ENCODE measurements around the gene E2F8.

Gene E2F8

GRCh38 chr11:19253153-19253745 is 12.5 kb upstream of the E2F8 start:
- DNase-seq (ENCODE audit: low spot score) = no peak

DNA sequence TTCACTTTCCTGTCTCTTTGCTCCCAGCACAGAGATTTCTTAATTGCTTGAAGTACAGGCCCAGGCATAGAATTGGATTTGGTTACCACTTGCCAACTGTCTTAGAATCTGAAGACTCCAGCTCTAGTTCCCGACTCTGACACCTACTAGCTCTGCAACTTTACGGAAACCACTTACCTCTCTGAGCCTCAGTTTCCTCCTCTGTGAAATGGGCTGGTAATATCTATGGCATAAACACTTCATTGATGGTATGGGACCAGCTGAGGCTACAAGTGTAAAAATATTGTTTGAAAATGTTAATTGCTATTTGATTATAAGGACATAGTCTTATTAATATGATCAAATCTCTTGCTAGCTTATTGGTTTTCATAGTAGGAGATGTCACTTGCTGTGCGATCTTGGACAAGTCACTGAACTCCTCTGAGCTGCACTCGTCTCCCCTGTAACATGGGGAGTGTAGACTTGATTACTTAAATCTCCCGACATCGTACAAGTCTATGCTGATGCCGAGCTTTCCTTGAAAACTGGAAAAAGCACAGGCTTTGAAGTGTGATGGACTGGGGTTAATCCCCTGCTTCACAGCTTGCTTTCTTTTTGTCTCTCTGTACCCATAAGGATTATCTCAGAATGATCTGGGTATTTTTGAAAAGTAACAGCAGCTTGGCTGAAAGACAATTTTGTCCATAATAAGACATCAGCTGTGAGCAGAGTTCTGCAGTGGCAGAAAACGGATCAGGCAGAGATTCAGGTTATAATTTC is 11.8 kb upstream of the E2F8 start:
- DNase-seq (ENCODE audit: low spot score) = no peak

DNA sequence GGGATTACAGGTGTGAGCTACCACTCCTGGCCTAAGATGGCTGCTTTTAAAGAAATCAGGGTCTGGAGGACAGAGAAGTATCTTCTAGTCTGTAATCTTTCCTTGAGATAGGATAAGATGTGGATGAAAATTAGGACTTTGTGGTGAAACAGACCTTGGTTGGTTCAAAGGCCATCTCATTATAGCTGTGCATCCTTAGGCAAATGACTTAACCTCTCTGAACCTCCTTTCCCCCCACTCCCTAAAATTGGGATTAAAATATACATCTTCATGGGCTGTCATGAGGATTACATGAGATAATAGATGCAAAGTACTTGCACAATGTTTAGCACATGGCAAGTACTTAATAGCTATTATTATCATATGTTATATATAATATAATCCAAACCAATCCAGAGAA is 10.8 kb upstream of the E2F8 start:
- DNase-seq (ENCODE audit: low spot score) = no peak

GRCh38 chr11:19246816-19247215 is 6.1 kb upstream of the E2F8 start:
- no peak for DNase-seq (ENCODE audit: low spot score)

DNA sequence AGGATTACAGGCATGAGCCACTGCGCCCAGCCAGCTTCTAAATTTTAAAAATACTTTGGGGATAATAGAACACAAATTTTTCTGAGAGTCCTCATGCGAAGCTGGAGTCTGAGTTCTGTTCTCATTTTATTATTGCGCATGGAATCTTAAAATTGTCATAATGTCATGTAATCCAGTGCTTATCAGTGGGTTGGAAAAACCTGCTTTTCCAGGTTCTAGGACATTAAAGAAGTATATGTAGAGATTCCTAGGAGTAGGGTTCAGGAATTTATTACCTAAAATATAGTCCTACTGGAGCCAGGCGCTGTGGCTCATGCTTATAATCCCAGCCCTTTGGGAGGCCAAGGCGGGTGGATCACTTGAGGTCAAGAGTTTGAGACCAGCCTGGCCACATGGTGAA is 4.6 kb upstream of the E2F8 start:
- DNase-seq (ENCODE audit: low spot score) = no peak

DNA sequence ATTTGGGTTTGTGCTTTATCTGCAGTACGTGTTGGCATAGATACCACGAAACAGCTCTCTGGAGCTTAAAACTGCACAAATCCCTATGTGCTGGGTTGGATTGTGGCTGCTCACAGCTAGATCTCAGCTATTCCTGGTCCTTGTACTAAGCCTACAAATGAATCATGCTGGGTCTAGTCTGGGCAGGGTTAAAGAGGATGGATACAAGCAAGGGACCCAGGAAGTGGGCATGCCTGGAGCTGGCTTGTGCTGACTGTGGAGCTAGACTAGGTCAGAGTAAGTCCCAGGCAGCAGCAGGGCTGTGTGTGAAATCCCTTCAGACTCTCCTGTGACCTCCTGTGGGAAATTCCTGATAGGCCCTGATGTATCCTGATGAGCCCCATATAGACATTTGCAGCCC is 3.9 kb upstream of the E2F8 start:
- DNase-seq (ENCODE audit: low spot score) = no peak

DNA sequence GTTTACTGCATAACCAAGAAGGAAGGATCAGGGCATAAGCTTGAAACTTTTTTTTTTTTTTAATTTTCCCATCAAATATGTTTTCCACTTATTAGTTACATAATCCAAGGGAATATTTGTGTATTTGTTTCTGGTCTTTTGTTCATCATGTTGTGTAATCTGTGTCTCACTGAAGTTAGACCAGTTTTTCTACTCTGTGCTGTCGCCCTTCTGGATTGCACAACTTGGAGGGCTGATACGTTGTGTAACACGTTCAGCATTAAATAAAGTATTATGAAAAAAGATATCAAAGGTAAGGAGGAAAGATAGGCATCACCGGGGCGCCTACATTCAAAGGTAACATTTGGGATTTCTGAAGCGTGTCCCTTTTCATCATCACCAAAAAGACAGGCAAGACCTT is 3.3 kb upstream of the E2F8 start:
- DNase-seq (ENCODE audit: low spot score) = peak; percentile 33

GRCh38 chr11:19243613-19244012 is 2.9 kb upstream of the E2F8 start:
- DNase-seq (ENCODE audit: low spot score) = no peak

- DNase-seq (ENCODE audit: low spot score) = no peak
Measured at GRCh38 chr11:19243143-19243542, 2.4 kb upstream of the E2F8 start.

DNA sequence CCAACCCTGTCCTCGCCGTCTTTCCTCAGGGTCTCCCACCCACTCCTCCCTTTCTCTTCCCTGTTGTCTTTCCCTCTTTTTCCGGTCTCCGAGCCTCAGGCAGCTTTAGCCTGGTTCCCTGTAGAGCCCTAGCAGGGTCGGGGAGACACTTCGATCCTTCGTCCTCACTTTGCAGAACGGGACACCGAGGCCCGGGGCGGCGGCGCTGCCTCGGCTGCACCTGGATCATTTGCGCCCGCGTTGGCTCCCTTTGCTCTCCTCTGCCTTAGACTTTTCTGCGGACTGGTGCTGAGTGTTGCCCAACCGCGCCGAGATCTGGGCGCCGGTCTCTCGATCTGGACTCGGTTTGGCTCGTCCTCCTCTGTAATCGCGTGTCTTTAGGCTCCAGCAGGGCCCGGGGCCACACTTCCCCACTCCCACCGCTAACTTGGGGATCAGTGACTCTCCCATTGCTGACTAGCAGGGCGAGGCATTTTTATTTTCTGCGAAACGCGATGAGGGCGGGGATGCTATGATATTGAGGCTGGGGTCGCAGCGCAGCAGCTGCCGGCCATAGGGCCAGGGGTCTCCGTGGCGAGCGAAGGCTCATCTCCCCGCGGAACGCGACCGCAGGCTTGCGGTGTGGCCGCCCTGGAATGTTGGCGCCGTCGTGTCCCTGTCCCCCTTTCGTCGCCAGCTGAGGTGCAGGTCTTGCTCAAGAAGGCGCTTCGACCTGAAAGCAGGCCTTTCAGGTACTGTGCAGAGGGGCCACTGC is 1.6 kb upstream of the E2F8 start:
- peak; percentile 49 for DNase-seq (ENCODE audit: low spot score)

GRCh38 chr11:19241260-19242178 is 774 bp upstream of the E2F8 start:
- peak; percentile 69 for DNase-seq (ENCODE audit: low spot score)

- no peak for DNase-seq (ENCODE audit: low spot score)
Measured at GRCh38 chr11:19239039-19239438, 1.7 kb downstream of the E2F8 start.

GRCh38 chr11:19237813-19238212 is 2.9 kb downstream of the E2F8 start:
- no peak for DNase-seq (ENCODE audit: low spot score)

GRCh38 chr11:19237381-19237780 is 3.4 kb downstream of the E2F8 start:
- no peak for DNase-seq (ENCODE audit: low spot score)

DNA sequence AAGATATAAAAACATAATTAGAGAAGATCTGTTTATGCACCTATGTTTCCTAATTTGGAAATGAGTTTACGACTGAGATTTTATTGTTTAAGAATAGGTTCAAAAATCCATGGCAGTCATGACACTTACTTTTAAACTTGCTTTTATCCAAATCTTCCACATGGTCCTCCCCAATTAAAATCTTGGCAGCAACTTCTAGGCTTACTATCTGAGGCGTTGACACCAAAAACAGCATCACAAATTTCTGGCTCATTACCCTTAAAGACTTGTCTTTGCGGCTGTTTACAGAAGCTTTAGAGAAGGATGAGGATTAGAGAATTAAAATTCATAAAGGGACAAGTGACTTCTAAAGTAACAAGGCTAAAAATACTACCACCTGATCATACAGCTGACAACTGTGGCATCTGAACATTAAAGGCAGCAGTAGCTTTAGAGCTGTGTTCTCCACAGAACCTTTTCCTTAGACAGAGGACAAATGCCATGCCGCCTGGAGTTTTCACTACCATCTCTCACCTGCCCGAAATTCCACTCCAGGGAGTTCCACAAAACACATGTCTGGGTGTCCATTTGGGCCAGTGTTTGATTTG is 6.4 kb downstream of the E2F8 start:
- DNase-seq (ENCODE audit: low spot score) = no peak

DNA sequence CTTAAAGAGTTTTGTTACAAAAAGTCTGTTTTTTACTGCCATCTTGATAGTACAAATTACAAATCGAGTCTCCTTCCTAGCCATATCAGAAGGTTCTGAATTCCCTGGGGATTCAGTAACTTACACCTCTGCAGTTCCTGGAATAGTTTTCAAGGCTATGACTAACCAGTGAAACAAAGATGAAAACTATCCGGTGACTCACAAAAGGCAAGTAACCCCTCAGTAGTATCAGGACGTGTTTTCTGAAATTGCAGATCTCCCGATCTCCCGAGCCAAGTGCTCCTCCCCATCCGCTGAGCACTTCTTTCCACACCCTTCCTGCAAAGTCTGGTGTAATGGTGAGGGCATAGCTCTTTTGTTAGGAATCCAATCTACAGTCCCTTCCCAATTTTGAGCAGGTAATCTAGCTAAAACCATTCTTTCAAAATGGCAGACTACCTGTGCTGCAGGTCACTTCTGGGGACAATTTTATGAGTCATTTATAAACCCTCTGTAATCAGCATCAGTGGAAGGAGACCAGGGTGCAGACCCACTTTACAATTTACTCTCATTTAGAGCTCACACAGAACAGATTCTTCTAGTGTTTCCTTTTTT is 7.7 kb downstream of the E2F8 start:
- peak; percentile 75 for DNase-seq (ENCODE audit: low spot score)

GRCh38 chr11:19229671-19230070 is 11.1 kb downstream of the E2F8 start:
- DNase-seq (ENCODE audit: low spot score) = no peak

DNA sequence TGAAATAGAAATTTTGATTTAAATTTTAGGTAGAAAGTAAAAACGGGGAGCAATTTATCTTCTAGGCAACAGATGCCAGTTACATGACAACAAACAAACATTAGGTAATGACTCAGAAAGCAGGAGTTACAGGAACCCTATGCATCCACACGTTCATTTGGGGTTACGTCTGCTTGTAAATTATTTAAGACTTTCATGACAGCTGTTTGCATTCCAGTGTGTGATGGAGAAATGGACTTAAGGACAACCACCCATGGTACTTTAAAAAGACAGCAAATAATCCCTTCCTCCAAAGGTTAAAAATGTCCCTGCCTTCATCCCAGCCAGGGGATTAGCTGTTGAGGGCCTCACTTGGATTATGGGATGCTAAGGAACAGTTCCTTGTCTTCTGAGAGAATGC is 11.8 kb downstream of the E2F8 start:
- no peak for DNase-seq (ENCODE audit: low spot score)

DNA sequence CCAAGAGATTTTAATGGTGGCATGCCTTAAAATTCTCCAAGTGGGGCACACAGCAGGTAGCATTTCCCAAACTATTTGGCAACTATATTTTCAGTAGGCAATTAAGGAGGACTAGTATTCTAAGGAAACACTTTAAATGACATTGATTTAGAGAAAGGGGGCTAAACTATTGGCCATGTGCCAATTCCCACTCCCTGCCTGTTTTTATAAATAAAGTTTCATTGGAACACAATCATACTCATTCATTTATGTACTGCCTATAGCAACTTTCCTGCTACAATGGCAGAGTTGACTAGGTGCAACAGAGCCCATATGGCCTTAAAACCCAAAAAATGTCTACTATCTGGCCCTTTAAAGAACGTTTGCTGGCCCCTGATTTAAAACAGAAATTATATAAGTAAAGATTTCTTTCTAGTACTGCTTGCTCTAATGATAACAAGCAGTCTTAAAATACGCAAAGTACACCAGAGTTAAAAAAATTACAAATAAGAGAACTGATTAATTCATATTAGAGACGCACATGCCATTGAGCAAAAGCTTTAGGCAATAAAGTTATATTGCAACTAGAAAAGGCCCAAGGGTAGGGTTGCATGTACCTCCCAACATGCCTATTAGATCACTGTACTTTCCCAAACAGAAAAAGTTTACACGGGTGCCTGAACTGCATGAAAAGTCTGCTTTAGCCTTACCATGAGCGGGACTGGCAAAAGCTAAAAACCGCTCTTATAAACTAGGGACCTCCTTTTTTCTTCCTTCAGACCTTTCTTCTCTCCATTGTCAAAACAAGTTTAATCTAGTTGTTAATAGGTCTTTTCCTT is 14.2 kb downstream of the E2F8 start:
- no peak for DNase-seq (ENCODE audit: low spot score)

DNA sequence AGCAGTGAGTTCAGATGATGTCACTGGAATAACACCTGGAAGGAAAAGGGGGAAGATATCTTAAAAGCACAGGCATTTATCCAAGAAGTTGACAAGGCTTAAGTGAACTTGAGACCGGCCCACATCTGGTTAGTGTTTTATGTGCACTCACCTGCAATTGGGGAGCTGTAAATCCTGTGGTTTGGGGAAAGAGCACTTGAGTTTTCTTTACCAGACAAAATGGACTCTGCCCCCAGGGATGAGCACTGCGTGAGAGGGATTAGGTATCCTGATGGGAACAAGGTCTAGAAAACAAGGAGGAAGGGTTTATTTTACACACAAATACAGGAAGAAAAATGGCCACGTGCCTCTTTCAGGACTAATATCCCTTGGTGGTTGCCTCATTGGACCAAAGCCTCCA is 15.2 kb downstream of the E2F8 start:
- no peak for DNase-seq (ENCODE audit: low spot score)

- no peak for DNase-seq (ENCODE audit: low spot score)
Measured at GRCh38 chr11:19225123-19225522, 15.6 kb downstream of the E2F8 start.

All from GM03348 (cell line).